GM19023 (cell line): ENCODE results near the gene LGI2.

ENCODE experiments used
- ATAC-seq: cut with Tn5 transposase; IDR thresholded peaks from one replicate; pipeline ENCODE4 v1.9.1; 2021; ENCODE audit warnings: mild to moderate bottlenecking, moderate library complexity; ENCODE audit not compliant: unreplicated experiment

LGI2 gene

GRCh38 chr4:24999392-25000089, 31.2 kb downstream of the LGI2 start:
- no peak for ATAC-seq

DNA sequence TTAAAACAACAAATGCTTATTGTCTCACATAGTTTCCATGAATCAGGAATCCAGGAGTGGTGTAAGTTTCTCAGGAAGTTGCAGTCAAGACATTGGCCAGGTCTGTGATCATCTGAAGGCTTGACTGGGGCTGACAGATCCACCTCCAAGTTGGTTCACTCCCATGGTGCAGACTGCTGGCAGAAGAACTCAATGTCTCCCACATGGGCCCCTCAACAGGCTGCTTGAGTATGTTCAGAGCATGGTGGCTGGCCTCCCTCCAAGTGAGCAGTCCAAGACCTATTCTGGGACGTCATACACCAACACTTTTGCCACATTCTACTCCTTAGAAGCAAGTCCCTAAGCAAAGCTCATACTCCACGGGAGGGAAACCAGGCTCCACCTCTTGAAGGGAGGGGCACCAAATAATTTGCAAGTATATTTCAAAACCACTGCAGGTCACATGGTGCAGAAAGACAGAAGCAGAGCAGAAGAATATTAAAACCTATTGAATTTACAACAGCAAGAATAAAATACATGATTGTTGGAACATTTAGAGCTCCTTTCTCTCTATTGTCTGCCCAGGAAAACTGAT, 35.3 kb downstream of the LGI2 start:
- ATAC-seq: no peak

GRCh38 chr4:24993551-24994080, 37.1 kb downstream of the LGI2 start:
- no peak for ATAC-seq

DNA sequence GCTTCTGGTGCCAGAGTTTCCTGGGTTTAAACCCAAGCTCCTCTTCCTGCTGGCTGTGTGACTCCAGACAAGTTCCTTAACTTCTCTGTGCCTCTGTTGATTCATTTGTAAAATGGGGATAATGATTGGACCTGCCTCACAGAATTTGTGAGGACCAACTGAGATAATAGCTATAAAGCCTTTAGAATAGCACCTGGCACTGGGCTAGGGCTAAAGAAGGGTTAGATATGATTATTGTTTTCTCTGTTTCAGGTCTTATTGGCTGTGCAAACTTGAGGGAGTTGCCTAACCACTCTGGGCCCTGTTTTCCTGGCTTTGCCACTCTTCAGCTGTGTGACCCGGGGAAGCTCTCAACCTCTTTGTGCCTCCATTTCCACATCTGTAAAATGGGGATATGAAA, 37.8 kb downstream of the LGI2 start:
- no peak for ATAC-seq

DNA sequence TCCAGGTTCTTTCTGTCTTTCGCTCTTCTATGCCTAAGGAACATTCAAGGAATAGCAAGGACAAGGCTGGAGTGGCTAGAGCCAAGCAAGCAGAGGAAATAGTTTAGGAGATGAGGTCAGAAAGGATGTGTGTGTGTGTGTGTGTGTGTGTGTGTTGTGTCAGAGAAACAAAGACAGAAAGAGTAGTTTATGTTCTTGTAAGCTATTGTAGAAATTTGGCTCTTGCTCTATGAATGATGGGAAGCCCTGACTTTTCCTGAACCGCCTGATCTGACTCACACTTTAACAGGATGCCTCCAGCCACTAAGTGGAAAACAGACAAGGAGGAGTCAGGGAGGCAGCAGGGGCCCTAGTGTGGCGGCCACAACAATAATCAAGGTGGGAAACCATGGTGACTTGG, 39.7 kb downstream of the LGI2 start:
- ATAC-seq: no peak

- no peak for ATAC-seq
Observed at GRCh38 chr4:24989327-24989726, 41.4 kb downstream of the LGI2 start.

DNA sequence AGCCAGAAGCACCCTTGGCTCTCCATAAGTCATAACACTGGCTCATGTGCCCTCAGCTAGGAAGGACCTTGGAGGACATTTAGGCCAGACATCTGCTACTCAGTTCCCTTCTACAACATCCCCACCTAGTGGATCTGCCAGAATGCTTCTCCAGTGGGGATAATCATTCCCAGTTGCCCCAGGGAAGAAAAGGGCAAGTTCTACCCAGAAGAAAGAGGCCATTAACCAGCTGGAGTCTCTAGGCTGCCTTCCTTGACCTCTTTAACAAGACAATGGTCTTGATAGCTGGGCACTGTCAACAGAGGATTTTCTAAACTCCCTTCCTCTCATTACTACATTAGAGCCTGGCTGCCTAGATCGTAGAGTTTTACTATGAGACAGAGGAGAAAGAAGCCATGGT, 42.0 kb downstream of the LGI2 start:
- no peak for ATAC-seq

- no peak for ATAC-seq
Observed at GRCh38 chr4:24984602-24985532, 45.9 kb downstream of the LGI2 start.

GRCh38 chr4:24980740-24981139, 50.0 kb downstream of the LGI2 start:
- ATAC-seq: no peak

- peak; percentile 59 for ATAC-seq
Observed at GRCh38 chr4:24980064-24980690, 50.6 kb downstream of the LGI2 start.

DNA sequence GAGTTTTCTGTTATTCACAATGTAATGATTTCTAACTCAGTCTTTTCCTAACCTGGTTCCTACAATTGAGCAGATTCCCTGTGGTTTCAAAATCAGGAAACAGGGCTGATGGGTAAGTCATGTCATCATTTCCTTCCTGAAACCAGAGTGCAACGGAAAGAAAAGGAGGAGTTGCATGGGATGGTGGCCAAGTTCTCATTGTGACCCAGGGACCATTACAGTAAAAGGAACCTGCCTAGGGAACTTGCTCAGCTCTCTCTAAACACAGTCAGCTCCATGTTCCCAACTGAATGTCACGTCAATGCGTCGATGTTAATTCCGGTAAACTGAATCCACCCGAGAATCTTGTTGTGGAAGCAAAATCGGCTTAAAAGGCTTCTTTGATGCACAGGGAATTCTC, 51.2 kb downstream of the LGI2 start:
- ATAC-seq: no peak

DNA sequence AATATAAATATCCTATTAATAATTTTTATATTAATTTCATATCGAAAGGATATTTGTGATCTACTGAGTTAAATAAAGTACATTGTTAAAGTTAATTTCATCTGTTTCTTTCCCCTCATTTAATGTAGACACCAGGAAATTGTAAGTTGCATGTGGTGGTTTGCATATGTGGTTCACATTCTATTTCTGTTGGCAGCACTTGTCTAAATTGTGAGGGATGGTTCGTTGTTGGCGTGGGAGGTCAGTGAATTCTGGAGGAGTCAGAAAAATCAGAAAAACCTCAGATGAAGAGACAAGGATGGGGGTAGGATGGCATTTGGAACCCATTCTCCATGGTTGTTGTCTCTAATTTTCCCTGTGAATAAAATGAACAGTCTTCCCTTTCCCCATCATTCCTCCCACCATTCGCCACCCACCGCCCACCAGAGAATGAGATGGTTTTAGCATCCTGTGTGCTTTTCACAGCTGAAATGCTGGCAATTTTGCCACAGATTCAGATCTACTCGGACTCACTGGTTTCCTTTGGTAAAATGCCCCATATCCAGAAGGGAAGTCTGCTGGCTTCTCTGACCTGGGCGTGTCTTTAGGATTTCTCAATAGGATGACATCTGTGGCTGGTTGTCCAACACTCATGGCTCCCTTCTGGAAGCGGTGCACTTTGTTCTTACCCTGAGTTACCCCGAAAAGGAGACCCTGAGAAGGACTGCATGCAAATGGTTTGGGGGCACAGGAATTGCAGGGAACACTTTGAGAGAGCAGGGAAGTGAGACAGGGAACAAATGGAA, 52.3 kb downstream of the LGI2 start:
- no peak for ATAC-seq

DNA sequence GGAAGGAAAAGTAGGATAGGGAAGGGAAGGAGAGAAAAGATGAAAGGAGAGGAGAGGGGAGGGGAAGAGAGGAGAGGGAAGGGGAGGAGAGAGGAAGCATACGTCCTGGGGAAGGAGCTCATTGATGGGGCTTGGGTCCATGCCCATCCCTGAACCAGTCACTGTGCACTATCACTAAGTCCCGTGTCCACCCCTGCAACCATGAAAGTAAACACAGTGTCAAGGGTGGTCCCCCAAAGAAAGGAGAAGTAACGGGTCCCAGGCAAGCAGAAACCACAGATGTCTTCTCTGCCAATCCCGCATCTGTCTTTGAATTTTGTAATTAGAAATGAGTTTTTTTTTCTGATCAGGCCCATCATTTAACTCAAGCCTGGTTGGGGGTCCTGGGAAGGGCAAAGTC, 55.2 kb downstream of the LGI2 start:
- no peak for ATAC-seq

DNA sequence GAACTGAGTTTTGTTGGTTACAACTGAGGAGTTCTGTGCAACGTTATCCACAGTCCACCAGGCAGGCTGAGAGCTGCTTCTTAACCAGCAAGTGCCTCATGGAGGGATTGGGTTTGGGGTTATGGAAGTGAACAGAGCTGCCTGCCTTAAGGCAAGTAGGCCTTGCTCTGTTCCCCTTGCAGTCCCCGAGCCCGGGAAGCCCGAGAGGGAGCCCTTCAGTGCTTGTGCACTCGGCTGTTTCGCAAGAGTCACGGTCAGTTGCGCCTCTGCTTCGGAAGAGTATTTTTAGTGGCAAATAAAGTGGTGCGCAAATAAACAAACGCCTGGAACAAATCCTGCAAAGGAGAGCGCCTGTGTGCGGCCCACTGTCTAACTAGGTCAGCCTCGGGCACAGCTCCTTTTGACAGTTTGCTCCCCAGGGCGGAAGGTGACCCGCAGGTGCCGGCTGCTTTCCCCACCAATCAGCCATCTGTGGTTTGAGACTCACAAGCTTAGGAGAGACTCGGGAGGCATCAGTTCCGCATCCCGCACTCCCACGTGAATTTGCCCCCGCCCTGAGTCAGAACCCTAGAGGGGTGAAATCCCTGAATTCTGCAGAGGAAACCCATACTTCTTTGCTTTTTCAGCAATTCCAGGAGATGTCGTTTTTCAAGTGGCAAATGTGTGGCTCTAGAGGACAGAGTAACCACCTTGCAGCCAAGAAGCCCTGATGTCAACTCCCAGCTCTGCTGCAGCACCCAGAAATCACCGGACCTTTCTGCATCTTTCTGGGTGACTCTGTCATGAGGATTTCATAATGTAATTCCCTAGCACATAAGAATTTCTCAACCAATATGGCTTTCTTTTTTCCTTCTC, 56.8 kb downstream of the LGI2 start:
- ATAC-seq: no peak

DNA sequence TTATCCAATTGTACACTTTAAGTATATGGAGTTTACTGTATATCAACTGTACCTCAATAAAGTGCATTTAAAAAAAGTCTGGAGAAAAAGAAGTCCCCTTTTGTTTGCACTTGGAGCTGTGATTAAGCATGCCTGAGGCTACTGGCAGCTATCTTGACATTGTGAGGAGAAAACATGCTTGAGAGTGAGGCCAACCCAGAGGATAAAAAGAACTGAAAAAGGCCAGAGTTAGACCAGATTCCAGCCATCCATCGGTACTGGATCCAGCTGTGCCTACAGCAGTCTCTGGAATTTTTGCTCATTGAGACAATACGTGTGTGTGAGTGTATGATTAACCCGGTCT, 57.4 kb downstream of the LGI2 start:
- ATAC-seq: no peak

DNA sequence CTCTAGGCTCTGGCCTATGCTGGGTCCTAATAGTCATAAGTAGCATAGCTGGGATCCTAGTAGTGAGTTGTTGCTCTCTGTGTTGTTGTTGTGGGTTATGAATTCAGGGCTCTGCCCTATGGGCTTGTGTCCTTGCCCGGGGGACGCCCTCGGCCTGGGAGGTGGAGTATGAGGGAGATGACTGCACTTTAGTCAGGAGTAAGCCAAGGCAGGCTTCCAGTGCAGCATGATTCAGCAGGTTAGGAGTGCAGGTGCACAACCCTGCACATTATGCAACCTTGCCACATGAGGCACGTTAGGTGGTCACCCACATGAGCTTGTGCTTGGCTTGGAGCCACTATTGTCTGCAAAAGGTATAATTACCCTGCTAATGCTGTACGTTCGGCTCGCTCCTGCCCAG, 59.6 kb downstream of the LGI2 start:
- no peak for ATAC-seq

GRCh38 chr4:24970635-24971034, 60.1 kb downstream of the LGI2 start:
- ATAC-seq: no peak

GRCh38 chr4:24970191-24970590, 60.6 kb downstream of the LGI2 start:
- no peak for ATAC-seq

DNA sequence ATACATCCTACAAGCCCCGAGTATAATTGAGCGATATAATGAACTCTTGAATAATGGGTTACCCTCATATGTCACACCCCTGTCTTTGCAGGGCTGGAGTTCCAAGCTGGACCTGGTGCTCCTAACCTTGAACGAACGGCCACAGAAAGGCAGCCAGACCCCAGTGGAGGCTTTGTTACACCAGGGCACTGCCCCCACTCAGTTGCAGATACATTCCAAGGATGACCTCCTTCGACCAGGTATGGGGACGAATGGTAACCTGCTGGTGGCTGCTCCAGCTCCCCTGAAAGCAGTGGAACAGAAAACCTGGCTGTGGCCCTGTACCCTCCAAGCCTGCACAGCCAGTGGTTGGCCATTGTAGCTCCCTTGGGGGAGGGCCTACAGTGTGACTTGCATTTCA, 61.3 kb downstream of the LGI2 start:
- ATAC-seq: no peak

- ATAC-seq: no peak
Observed at GRCh38 chr4:24968992-24969391, 61.8 kb downstream of the LGI2 start.
